HepG2 (cell line): ENCODE measurements around the gene STARD13. TPM values are rescaled to one million over a fixed set of nuclear protein-coding genes. Genes with fewer than 3 reads are reported as not detected.
A peak's percentile ranks its signal among the peaks of the same experiment; 100 is the strongest.

Source experiments
- ATF1 ChIP-seq: IDR thresholded peaks from 2 replicates; pipeline ENCODE4 v1.6.1; 2016; ENCODE audit warnings: mild to moderate bottlenecking, control low read depth
- CEBPB ChIP-seq: IDR thresholded peaks from 2 replicates; pipeline ENCODE4 v1.6.1; 2011; ENCODE audit warnings: low read depth, low read length, improper control_type of control experiment, borderline replicate concordance
- CEBPG ChIP-seq: IDR thresholded peaks from 2 replicates; pipeline ENCODE4 v1.6.1; 2016
- CREB1 ChIP-seq, 2 experiments: fragments of 450-650 bp in 1 of 2; IDR thresholded peaks; 2 replicates each; pipeline ENCODE4 v1.6.1; 2016 to 2017; ENCODE audit warnings: control low read depth in 1 of 2, mild to moderate bottlenecking in 1 of 2, missing compliant biosample characterization in 1 of 2, missing genetic modification characterization in 1 of 2
- CREM ChIP-seq, 2 experiments: sonication (generic) in 1 of 2; formaldehyde crosslinking in 1 of 2; IDR thresholded peaks; 2 replicates each; pipeline versions ENCODE4 v1.4.0 to v1.6.1; 2016 to 2020; ENCODE audit warnings: antibody characterized with exemption in 1 of 2, mild to moderate bottlenecking in 1 of 2, missing genetic modification reagents in 1 of 2
- DPF2 ChIP-seq: sonication (generic); formaldehyde crosslinking; IDR thresholded peaks from 2 replicates; pipeline ENCODE4 v1.4.0; 2020; ENCODE audit warnings: mild to moderate bottlenecking, low read depth, missing genetic modification reagents, borderline replicate concordance
- GATAD2A ChIP-seq: IDR thresholded peaks from 2 replicates; pipeline ENCODE4 v1.6.1; 2016
- HDAC2 ChIP-seq: sonication (generic); formaldehyde crosslinking; IDR thresholded peaks from 2 replicates; pipeline ENCODE4 v1.4.0; 2020; ENCODE audit warnings: missing genetic modification reagents
- ISL2 ChIP-seq: sonication (generic); formaldehyde crosslinking; IDR thresholded peaks from 2 replicates; pipeline ENCODE4 v1.5.0; 2020; ENCODE audit warnings: missing genetic modification reagents
- NCOA2 ChIP-seq: sonication (generic); formaldehyde crosslinking; IDR thresholded peaks from 2 replicates; pipeline ENCODE4 v1.8.0; 2022; ENCODE audit warnings: inconsistent platforms
- NCOR1 ChIP-seq: fragments of 200-600 bp; sonication (generic); IDR thresholded peaks from 2 replicates; pipeline ENCODE4 v1.7.0; 2017; ENCODE audit warnings: antibody characterized with exemption, low read length, borderline replicate concordance
- POGZ ChIP-seq: sonication (generic); formaldehyde crosslinking; IDR thresholded peaks from 2 replicates; pipeline ENCODE4 v1.4.0; 2020; ENCODE audit warnings: mild to moderate bottlenecking, missing genetic modification reagents
- RAD21 ChIP-seq: fragments of 450-650 bp; formaldehyde crosslinking; IDR thresholded peaks from 2 replicates; pipeline ENCODE4 v1.5.0; 2020; ENCODE audit warnings: mild to moderate bottlenecking
- SOX5 ChIP-seq: IDR thresholded peaks from 2 replicates; pipeline ENCODE4 v1.6.1; 2016; ENCODE audit warnings: borderline replicate concordance
- TEAD3 ChIP-seq: optimal IDR thresholded peaks from 2 replicates; pipeline ENCODE3; 2016; ENCODE audit warnings: borderline replicate concordance
- THAP11 ChIP-seq: IDR thresholded peaks from 2 replicates; pipeline ENCODE4 v1.6.1; 2016; ENCODE audit warnings: missing biosample characterization, missing genetic modification reagents
- ZBTB20 ChIP-seq: sonication (generic); formaldehyde crosslinking; IDR thresholded peaks from 2 replicates; pipeline ENCODE4 v1.8.1; 2023; ENCODE audit warnings: missing genetic modification reagents, low read depth, mild to moderate bottlenecking, borderline replicate concordance
- ZNF12 ChIP-seq: sonication (generic); formaldehyde crosslinking; IDR thresholded peaks from 2 replicates; pipeline ENCODE4 v1.5.0; 2020; ENCODE audit warnings: missing genetic modification reagents
- ZNF589 ChIP-seq: sonication (generic); formaldehyde crosslinking; conservative IDR thresholded peaks from 2 replicates; pipeline ENCODE4 v1.8.0; 2022; ENCODE audit warnings: mild to moderate bottlenecking, moderate library complexity, missing genetic modification reagents
- ZNF703 ChIP-seq: sonication (generic); formaldehyde crosslinking; IDR thresholded peaks from 2 replicates; pipeline ENCODE4 v1.5.1; 2020; ENCODE audit warnings: missing genetic modification reagents, mild to moderate bottlenecking, moderate library complexity, borderline replicate concordance
- polyA plus RNA-seq, 8 experiments: library from polyadenylated mRNA; depleted of rRNA in 3 of 8; stranded (reverse) in 7 of 8; unstranded in 1 of 8; fragments of >200 nt; fragmentation: Illumina TruSeq in 4 of 8; extraction: Trizol in 4 of 8; gene quantifications; 2 replicates each; pipeline versions ENCODE4 v1.2.1 to v1.2.3, GENCODE V29; 2011 to 2016; ENCODE audit warnings: low read depth in 4 of 8, missing spikeins in 1 of 8, mixed read lengths in 1 of 8; ENCODE audit not compliant: insufficient read depth in 1 of 8
- total RNA-seq, 5 experiments: library from RNA; depleted of rRNA; stranded (reverse); fragments of >200 nt; fragmentation: Illumina TruSeq; extraction: Trizol; gene quantifications; 2 replicates each; pipeline ENCODE4 v1.2.3, GENCODE V29; 2016; ENCODE audit warnings: low read depth in 1 of 5
- TF ChIP-seq, protein P1 (sequence below): IDR thresholded peaks from 2 replicates; pipeline ENCODE4 v1.4.0; 2020; ENCODE audit warnings: mild to moderate bottlenecking, missing genetic modification reagents
- TF ChIP-seq, protein P2 (sequence below): sonication (generic); formaldehyde crosslinking; IDR thresholded peaks from 2 replicates; pipeline ENCODE4 v1.4.0; 2020; ENCODE audit warnings: missing genetic modification reagents

The STARD13 gene
- total and polyA plus RNA-seq, 2 of the 13 experiments (the other 11 are each of a cell fraction or from before 2014, with no cell fraction given), result 12.8 to 14.3 TPM

DNA sequence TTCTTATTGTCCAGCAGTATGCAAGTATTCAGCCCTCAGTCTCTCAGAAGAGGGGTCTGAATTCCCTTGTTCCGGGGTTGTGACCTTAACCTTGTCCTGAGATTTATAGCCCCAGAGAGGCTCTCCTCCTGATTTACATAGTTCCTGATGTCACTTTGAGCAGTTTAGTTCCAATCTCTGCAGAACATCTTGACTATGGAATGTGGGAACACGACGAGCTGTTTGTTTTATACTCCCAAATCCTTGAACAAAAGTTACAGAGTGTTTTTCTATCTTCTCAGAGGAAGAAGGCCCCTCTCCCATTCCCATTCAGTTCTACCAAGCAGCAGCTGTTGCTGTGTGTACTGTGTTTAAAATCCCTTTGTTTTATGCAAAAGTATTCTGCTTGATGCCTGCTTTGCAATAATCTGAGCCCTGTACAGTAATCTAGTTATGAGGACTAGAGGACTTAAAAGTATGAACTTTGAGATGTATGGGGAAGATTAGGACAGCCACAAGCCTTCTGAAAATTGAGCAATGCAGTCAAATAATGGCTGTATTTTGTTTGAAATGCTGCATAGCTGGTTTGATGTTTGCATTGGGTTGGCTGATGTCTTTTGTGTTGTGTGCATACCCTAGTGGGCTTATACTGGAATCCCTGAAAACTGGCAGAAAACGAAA is 194.7 kb downstream of the STARD13 start (continued):
- TF ChIP-seq, protein P1, sequence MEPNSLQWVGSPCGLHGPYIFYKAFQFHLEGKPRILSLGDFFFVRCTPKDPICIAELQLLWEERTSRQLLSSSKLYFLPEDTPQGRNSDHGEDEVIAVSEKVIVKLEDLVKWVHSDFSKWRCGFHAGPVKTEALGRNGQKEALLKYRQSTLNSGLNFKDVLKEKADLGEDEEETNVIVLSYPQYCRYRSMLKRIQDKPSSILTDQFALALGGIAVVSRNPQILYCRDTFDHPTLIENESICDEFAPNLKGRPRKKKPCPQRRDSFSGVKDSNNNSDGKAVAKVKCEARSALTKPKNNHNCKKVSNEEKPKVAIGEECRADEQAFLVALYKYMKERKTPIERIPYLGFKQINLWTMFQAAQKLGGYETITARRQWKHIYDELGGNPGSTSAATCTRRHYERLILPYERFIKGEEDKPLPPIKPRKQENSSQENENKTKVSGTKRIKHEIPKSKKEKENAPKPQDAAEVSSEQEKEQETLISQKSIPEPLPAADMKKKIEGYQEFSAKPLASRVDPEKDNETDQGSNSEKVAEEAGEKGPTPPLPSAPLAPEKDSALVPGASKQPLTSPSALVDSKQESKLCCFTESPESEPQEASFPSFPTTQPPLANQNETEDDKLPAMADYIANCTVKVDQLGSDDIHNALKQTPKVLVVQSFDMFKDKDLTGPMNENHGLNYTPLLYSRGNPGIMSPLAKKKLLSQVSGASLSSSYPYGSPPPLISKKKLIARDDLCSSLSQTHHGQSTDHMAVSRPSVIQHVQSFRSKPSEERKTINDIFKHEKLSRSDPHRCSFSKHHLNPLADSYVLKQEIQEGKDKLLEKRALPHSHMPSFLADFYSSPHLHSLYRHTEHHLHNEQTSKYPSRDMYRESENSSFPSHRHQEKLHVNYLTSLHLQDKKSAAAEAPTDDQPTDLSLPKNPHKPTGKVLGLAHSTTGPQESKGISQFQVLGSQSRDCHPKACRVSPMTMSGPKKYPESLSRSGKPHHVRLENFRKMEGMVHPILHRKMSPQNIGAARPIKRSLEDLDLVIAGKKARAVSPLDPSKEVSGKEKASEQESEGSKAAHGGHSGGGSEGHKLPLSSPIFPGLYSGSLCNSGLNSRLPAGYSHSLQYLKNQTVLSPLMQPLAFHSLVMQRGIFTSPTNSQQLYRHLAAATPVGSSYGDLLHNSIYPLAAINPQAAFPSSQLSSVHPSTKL, result peak; percentile 73; the same call in 1 of the 2 replicates
- peak; percentile 61; the same call in 1 of the 2 replicates for TF ChIP-seq NCOA2 (CRISPR knock-in tag)
- TF ChIP-seq GATAD2A (CRISPR knock-in tag), result peak; percentile 75
- peak; percentile 68 for TF ChIP-seq HDAC2 (CRISPR knock-in tag)
- 0 out of 2 replicates have a peak, but pooled peaks have one; percentile 19 for TF ChIP-seq ISL2 (CRISPR knock-in tag)
- no peak for TF ChIP-seq ZNF703
- TF ChIP-seq ZBTB20 (CRISPR knock-in tag), result no peak
- TF ChIP-seq ZNF12 (CRISPR knock-in tag), result peak; percentile 60; the same call in 1 of the 2 replicates
- peak; percentile 61; the same call in 1 of the 2 replicates for TF ChIP-seq CREM (IDR thresholded peaks at IDR 0.05)
- TF ChIP-seq CREM (CRISPR knock-in tag; IDR thresholded peaks at IDR 0.05), result no peak
- peak; percentile 52; the same call in 1 of the 2 replicates for TF ChIP-seq RAD21
- TF ChIP-seq, protein P2, sequence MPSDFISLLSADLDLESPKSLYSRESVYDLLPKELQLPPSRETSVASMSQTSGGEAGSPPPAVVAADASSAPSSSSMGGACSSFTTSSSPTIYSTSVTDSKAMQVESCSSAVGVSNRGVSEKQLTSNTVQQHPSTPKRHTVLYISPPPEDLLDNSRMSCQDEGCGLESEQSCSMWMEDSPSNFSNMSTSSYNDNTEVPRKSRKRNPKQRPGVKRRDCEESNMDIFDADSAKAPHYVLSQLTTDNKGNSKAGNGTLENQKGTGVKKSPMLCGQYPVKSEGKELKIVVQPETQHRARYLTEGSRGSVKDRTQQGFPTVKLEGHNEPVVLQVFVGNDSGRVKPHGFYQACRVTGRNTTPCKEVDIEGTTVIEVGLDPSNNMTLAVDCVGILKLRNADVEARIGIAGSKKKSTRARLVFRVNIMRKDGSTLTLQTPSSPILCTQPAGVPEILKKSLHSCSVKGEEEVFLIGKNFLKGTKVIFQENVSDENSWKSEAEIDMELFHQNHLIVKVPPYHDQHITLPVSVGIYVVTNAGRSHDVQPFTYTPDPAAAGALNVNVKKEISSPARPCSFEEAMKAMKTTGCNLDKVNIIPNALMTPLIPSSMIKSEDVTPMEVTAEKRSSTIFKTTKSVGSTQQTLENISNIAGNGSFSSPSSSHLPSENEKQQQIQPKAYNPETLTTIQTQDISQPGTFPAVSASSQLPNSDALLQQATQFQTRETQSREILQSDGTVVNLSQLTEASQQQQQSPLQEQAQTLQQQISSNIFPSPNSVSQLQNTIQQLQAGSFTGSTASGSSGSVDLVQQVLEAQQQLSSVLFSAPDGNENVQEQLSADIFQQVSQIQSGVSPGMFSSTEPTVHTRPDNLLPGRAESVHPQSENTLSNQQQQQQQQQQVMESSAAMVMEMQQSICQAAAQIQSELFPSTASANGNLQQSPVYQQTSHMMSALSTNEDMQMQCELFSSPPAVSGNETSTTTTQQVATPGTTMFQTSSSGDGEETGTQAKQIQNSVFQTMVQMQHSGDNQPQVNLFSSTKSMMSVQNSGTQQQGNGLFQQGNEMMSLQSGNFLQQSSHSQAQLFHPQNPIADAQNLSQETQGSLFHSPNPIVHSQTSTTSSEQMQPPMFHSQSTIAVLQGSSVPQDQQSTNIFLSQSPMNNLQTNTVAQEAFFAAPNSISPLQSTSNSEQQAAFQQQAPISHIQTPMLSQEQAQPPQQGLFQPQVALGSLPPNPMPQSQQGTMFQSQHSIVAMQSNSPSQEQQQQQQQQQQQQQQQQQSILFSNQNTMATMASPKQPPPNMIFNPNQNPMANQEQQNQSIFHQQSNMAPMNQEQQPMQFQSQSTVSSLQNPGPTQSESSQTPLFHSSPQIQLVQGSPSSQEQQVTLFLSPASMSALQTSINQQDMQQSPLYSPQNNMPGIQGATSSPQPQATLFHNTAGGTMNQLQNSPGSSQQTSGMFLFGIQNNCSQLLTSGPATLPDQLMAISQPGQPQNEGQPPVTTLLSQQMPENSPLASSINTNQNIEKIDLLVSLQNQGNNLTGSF (CRISPR knock-in tag), result no peak
- peak; percentile 49; the same call in 1 of the 2 replicates for TF ChIP-seq POGZ (CRISPR knock-in tag)
- peak; percentile 32; the same call in 1 of the 2 replicates for TF ChIP-seq DPF2 (CRISPR knock-in tag)
- 0 out of 2 replicates have a peak, but pooled peaks have one; percentile 30 for TF ChIP-seq THAP11 (CRISPR knock-in tag)
- TF ChIP-seq NCOR1, result peak; percentile 71; the same call in 1 of the 2 replicates
- TF ChIP-seq TEAD3, result peak; percentile 27
- TF ChIP-seq CEBPG, result peak; percentile 91
- no peak for TF ChIP-seq CREB1 (IDR thresholded peaks at IDR 0.05)
- peak; percentile 30; the same call in 1 of the 2 replicates for TF ChIP-seq CREB1 (CRISPR knock-in tag; IDR thresholded peaks at IDR 0.05)
- no peak for TF ChIP-seq ZNF589 (CRISPR knock-in tag)
- 0 out of 2 replicates have a peak, but pooled peaks have one; percentile 33 for TF ChIP-seq ATF1
- TF ChIP-seq CEBPB, result peak; percentile 92
- TF ChIP-seq SOX5 (CRISPR knock-in tag), result peak; percentile 68; the same call in 1 of the 2 replicates
